K562 (cell line): ENCODE results near the gene INPP5D. TPM values are rescaled to one million over a fixed set of nuclear protein-coding genes. Genes with fewer than 3 reads are reported as not detected.

Experiments used
- ATAC-seq: fragments of 200-7000 bp; cut with Tn5 transposase; 3 replicates; pipeline ENCODE4 v1.9.1; 2020; ENCODE audit warnings: moderate library complexity
- BruUV-seq: library from RNA; stranded (reverse); fragments of 400-500 nt; replicated peaks from 2 replicates; lab custom pipeline; 2021; lab: Mats Ljungman, UMichigan
- CTCF ChIA-PET: fragments of 300-600 bp; formaldehyde crosslinking; extraction: SDS; loops from one replicate; lab custom pipeline; 2021; ENCODE audit warnings: low intra/inter-chr PET ratio; lab: Yijun Ruan, JAX
- POLR2A ChIA-PET: fragments of 300-600, 350-650 bp; sonication (Branson Sonifier 250); formaldehyde crosslinking; extraction: SDS; loops from one replicate; lab custom pipeline; 2021; ENCODE audit warnings: antibody characterized with exemption, inconsistent platforms; lab: Yijun Ruan, JAX
- DNase-seq, 4 experiments: peaks; one replicate each; pipeline versions ENCODE4 v3.0.0 to v3.0.0-alpha.2; 2011 to 2018; ENCODE audit warnings: low spot score in 3 of 4, mixed read lengths in 3 of 4; ENCODE audit errors: extremely low read depth in 1 of 4
- FAIRE-seq: peaks from 2 replicates; lab custom pipeline; 2011; peaks lifted over from hg19 to GRCh38; lab: Jason Lieb, UNC
- H2AFZ ChIP-seq: 2 replicates; pipeline ENCODE4 v1.6.0; 2011; ENCODE audit warnings: low read depth, low read length, control low read depth, inconsistent platforms
- H3K27ac ChIP-seq: fragments of 200-600 bp; 3 replicates; pipeline ENCODE4 v1.8.0; 2011; ENCODE audit warnings: low read depth, mild to moderate bottlenecking, control low read depth, inconsistent platforms, low read length, moderate library complexity, mixed read lengths; ENCODE audit errors: extremely low read depth
- H3K27me3 ChIP-seq, 2 experiments: fragments of 300-600 bp in 1 of 2; 2 replicates in 1 of 2; 3 replicates in 1 of 2; pipeline versions ENCODE4 v1.6.0 to v1.8.0; 2011; ENCODE audit warnings: inconsistent platforms in 2 of 2, low read length in 2 of 2, mild to moderate bottlenecking in 1 of 2, mixed read lengths in 1 of 2, moderate library complexity in 1 of 2; ENCODE audit not compliant: control insufficient read depth in 2 of 2, insufficient read depth in 2 of 2
- H3K36me3 ChIP-seq: fragments of 300-600 bp; 3 replicates; pipeline ENCODE4 v1.8.0; 2011; ENCODE audit warnings: mild to moderate bottlenecking, low read length, inconsistent platforms; ENCODE audit not compliant: control insufficient read depth, insufficient read depth
- H3K4me1 ChIP-seq, 2 experiments: fragments of 200-600 bp in 1 of 2; replicated peaks in 1 of 2; 2 replicates in 1 of 2; 3 replicates in 1 of 2; pipeline versions ENCODE4 v1.5.1 to v1.8.0; 2011; ENCODE audit warnings: inconsistent platforms in 2 of 2, low read length in 2 of 2, mild to moderate bottlenecking in 1 of 2, mixed read lengths in 1 of 2, moderate library complexity in 1 of 2; ENCODE audit not compliant: control insufficient read depth in 2 of 2, insufficient read depth in 2 of 2
- H3K4me2 ChIP-seq: 2 replicates; pipeline ENCODE4 v1.6.1; 2011; ENCODE audit warnings: low read length, control low read depth, inconsistent platforms, mixed read lengths; ENCODE audit not compliant: insufficient read depth
- H3K4me3 ChIP-seq: fragments of 200-600 bp; sonication (generic), shearing (Covaris generic); 2 replicates; pipeline ENCODE4 v1.5.1; 2016; ENCODE audit warnings: control low read depth, inconsistent platforms
- H3K79me2 ChIP-seq: fragments of 200-600 bp; 3 replicates; pipeline ENCODE4 v1.8.0; 2011; ENCODE audit warnings: low read length, inconsistent platforms; ENCODE audit not compliant: control insufficient read depth, insufficient read depth
- H3K9ac ChIP-seq, 2 experiments: 2 replicates each; pipeline versions ENCODE4 v1.6.0 to v1.6.1; 2011; ENCODE audit warnings: low read depth in 2 of 2, low read length in 2 of 2, control low read depth in 1 of 2, inconsistent platforms in 1 of 2, mild to moderate bottlenecking in 1 of 2, mixed read lengths in 1 of 2; ENCODE audit not compliant: insufficient read depth in 1 of 2
- H3K9me1 ChIP-seq: one replicate; pipeline ENCODE4 v1.6.0; 2011; ENCODE audit warnings: inconsistent platforms, mild to moderate bottlenecking, low read length, moderate library complexity; ENCODE audit not compliant: control insufficient read depth, insufficient read depth
- H3K9me3 ChIP-seq: replicated peaks from 2 replicates; pipeline ENCODE4 v1.5.1; 2011; ENCODE audit warnings: low read depth, low read length, inconsistent platforms; ENCODE audit not compliant: control insufficient read depth, insufficient read depth
- H4K20me1 ChIP-seq: replicated peaks from 2 replicates; pipeline ENCODE4 v1.6.1; 2011; ENCODE audit warnings: low read length, inconsistent platforms, mixed read lengths; ENCODE audit not compliant: control insufficient read depth, insufficient read depth
- WGBS: fragments of 100-300 bp; shearing (Covaris generic); methylation state at CpG from one replicate; pipeline ENCODE4 v1.1.6; 2016; ENCODE audit warnings: low coverage, mixed read lengths; ENCODE audit not compliant: insufficient coverage; ENCODE audit errors: missing lambda C conversion rate; 5-methylcytosine and 5-hydroxymethylcytosine counted together
- in situ Hi-C: fragments of 300-500 bp; cut with MboI; formaldehyde crosslinking; loops from 4 replicates; pipeline ENCODE4 v1.15.0; 2018; ENCODE audit warnings: inconsistent platforms, mixed read lengths
- intact Hi-C: fragments of 100-400 bp; cut with micrococcal nuclease; formaldehyde crosslinking; loops from 2 replicates; pipeline ENCODE4 v1.14.2; 2022
- polyA plus RNA-seq, 8 experiments: library from polyadenylated mRNA; depleted of rRNA in 4 of 8; stranded (reverse) in 5 of 8; unstranded in 3 of 8; fragments of >200 nt; fragmentation: Nextera tagmentation in 2 of 8; fragmentation: Illumina TruSeq in 1 of 8; extraction: Ambion mirVana in 2 of 8; extraction: Trizol in 1 of 8; gene quantifications; 2 replicates each; pipeline versions ENCODE4 v1.2.1 to v1.2.3, GENCODE V29; 2011 to 2014; ENCODE audit warnings: inconsistent platforms in 1 of 8, missing spikeins in 1 of 8
- total RNA-seq, 7 experiments: library from RNA; depleted of rRNA in 6 of 7; stranded (reverse); fragments of >200 nt in 6 of 7; fragmentation: Illumina TruSeq in 2 of 7; extraction: Trizol in 2 of 7; gene quantifications; 2 replicates each; pipeline versions ENCODE4 v1.2.1 to v1.2.3, GENCODE V29; 2011 to 2021; ENCODE audit warnings: low replicate concordance in 1 of 7
- TF ChIP-seq, protein P1 (sequence below), 3 experiments: IDR thresholded peaks in 2 of 3; conservative IDR thresholded peaks in 1 of 3; 2 replicates each; pipeline ENCODE4 v1.5.1; 2011 to 2012; ENCODE audit warnings: low read length in 3 of 3, mild to moderate bottlenecking in 3 of 3, control low read depth in 2 of 3, improper control_type of control experiment in 1 of 3, inconsistent platforms in 1 of 3, low read depth in 1 of 3, mixed read lengths in 1 of 3, moderate library complexity in 1 of 3; ENCODE audit not compliant: insufficient read depth in 2 of 3
- TF ChIP-seq, protein P2 (sequence below), 2 experiments: fragments of 450-650 bp in 1 of 2; sonication (generic) in 1 of 2; formaldehyde crosslinking in 1 of 2; IDR thresholded peaks in 1 of 2; conservative IDR thresholded peaks in 1 of 2; 2 replicates each; pipeline versions ENCODE4 v1.6.1 to v1.8.1; 2016 to 2023; ENCODE audit warnings: mild to moderate bottlenecking in 2 of 2, moderate library complexity in 2 of 2, inconsistent platforms in 1 of 2, missing genetic modification reagents in 1 of 2

Gene INPP5D
- total and polyA plus RNA-seq, 9 of the 15 experiments (the other 6 are each of a cell fraction or from before 2014, with no cell fraction given), result 0.55 to 6.2 (median 2.2) TPM

- 78% methylated on average over 9 of the region's 13 CpGs for WGBS
- TF ChIP-seq, protein P1, sequence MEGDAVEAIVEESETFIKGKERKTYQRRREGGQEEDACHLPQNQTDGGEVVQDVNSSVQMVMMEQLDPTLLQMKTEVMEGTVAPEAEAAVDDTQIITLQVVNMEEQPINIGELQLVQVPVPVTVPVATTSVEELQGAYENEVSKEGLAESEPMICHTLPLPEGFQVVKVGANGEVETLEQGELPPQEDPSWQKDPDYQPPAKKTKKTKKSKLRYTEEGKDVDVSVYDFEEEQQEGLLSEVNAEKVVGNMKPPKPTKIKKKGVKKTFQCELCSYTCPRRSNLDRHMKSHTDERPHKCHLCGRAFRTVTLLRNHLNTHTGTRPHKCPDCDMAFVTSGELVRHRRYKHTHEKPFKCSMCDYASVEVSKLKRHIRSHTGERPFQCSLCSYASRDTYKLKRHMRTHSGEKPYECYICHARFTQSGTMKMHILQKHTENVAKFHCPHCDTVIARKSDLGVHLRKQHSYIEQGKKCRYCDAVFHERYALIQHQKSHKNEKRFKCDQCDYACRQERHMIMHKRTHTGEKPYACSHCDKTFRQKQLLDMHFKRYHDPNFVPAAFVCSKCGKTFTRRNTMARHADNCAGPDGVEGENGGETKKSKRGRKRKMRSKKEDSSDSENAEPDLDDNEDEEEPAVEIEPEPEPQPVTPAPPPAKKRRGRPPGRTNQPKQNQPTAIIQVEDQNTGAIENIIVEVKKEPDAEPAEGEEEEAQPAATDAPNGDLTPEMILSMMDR (IDR thresholded peaks at IDR 0.05 in 2 of 3, conservative IDR thresholded peaks at IDR 0.05 in 1 of 3; ENCODE audit: insufficient read depth in 2 of 3, low read depth in 1 of 3, low read length in 3 of 3), result 0 out of 6 replicates have a peak, but pooled peaks of 1 of the 3 experiments have one; percentile 11
- TF ChIP-seq, protein P2, sequence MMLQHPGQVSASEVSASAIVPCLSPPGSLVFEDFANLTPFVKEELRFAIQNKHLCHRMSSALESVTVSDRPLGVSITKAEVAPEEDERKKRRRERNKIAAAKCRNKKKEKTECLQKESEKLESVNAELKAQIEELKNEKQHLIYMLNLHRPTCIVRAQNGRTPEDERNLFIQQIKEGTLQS (IDR thresholded peaks at IDR 0.05), result no peak
- TF ChIP-seq, protein P2 (CRISPR knock-in tag; conservative IDR thresholded peaks at IDR 0.05), result no peak
- H3K9me3 ChIP-seq, result no peaks in the 10 kb centered on the region
- in situ Hi-C loops, result no loop called here
- ChIA-PET CTCF (no interaction called here), POLR2A (interaction anchor here (0.6 kb wide), 1 partner anchor 133 kb away, joined by 4 read pairs; no protein-coding TSS in a partner anchor)
- no peak overlapping the region for H3K4me2 ChIP-seq
- no peaks in the 10 kb centered on the region for H3K9me1 ChIP-seq
- peak overlapping the region in 1 of 2 experiments; percentile 43; a peak in 2 of 4 replicates for H3K9ac ChIP-seq
- H3K4me1 ChIP-seq, result peaks cover 13 to 48% of the 10 kb centered on the region in 2 experiments; a peak in 4 of 5 replicates
- H3K79me2 ChIP-seq, result no peaks in the 10 kb centered on the region; the same call in 2 of the 3 replicates
- no TSS peak for BruUV-seq
- ATAC-seq, result peak; percentile 25; the same call in 1 of the 3 replicates
- no peaks in the 10 kb centered on the region for H3K27me3 ChIP-seq
- no peak for FAIRE-seq
- peak in 1 of 4 experiments; percentile 13 for DNase-seq
- no peak overlapping the region for H3K27ac ChIP-seq
- intact Hi-C loops, result no loop called here
- no peak overlapping the region for H2AFZ ChIP-seq
- no peaks in the 10 kb centered on the region for H4K20me1 ChIP-seq
- H3K36me3 ChIP-seq, result no peaks in the 10 kb centered on the region
- H3K4me3 ChIP-seq, result no peak overlapping the region
Measured at GRCh38 chr2:233063269-233063975, 3.3 kb downstream of the INPP5D start.
